CD4-positive, alpha-beta T cell (primary cell): ENCODE results near the gene DDX5. TPM values are rescaled to one million over a fixed set of nuclear protein-coding genes. Genes with fewer than 3 reads are reported as not detected.
A peak's percentile ranks its signal among the peaks of the same experiment; 100 is the strongest.

Experiments
- ATAC-seq: fragments of 200-7000 bp; cut with Tn5 transposase; one replicate; pipeline ENCODE4 v1.10.0; 2022; ENCODE audit warnings: mild to moderate bottlenecking; ENCODE audit not compliant: poor library complexity
- CTCF ChIA-PET: fragments of 350-600 bp; sonication (Branson Sonifier 250); formaldehyde crosslinking; loops from one replicate; lab custom pipeline; 2021; ENCODE audit warnings: antibody characterized with exemption, inconsistent platforms; lab: Charles Lee
- POLR2A ChIA-PET: fragments of 350-600 bp; sonication (Branson Sonifier 250); formaldehyde crosslinking; loops from one replicate; lab custom pipeline; 2021; ENCODE audit warnings: antibody characterized with exemption, inconsistent platforms; lab: Charles Lee
- DNase-seq, 14 experiments: peaks; one replicate each; pipeline ENCODE4 v3.0.0-alpha.2; 2013 to 2020; ENCODE audit warnings: mixed read lengths in 2 of 14
- H3K27ac ChIP-seq, 2 donors: one replicate each; pipeline versions ENCODE4 v1.5.1 to v1.7.0; 2013; ENCODE audit warnings: low read length in 2 of 2, low read depth in 1 of 2, mild to moderate bottlenecking in 1 of 2
- H3K27me3 ChIP-seq, 2 experiments: 1 replicate in 1 of 2; 2 replicates in 1 of 2; pipeline versions ENCODE4 v1.6.1 to v1.7.0; 2013; ENCODE audit warnings: low read length in 2 of 2, control low read depth in 1 of 2, mild to moderate bottlenecking in 1 of 2, moderate library complexity in 1 of 2; ENCODE audit not compliant: insufficient read depth in 2 of 2, control insufficient read depth in 1 of 2
- H3K36me3 ChIP-seq: one replicate; pipeline ENCODE4 v1.6.1; 2013; ENCODE audit warnings: low read length, control low read depth; ENCODE audit not compliant: insufficient read depth
- H3K4me1 ChIP-seq: one replicate; pipeline ENCODE4 v1.6.1; 2013; ENCODE audit warnings: low read length, control low read depth; ENCODE audit not compliant: insufficient read depth
- H3K4me3 ChIP-seq: one replicate; pipeline ENCODE4 v1.5.1; 2013; ENCODE audit warnings: mild to moderate bottlenecking, low read length, moderate library complexity
- H3K9me3 ChIP-seq, 2 experiments: 1 replicate in 1 of 2; 2 replicates in 1 of 2; pipeline versions ENCODE4 v1.6.1 to v1.7.0; 2013; ENCODE audit warnings: low read length in 2 of 2, mild to moderate bottlenecking in 2 of 2, control low read depth in 1 of 2, moderate library complexity in 1 of 2; ENCODE audit not compliant: control insufficient read depth in 1 of 2, insufficient read depth in 1 of 2
- H3K27ac Mint-ChIP-seq: one replicate; pipeline ENCODE4 v1.8.0; 2020; ENCODE audit warnings: mixed read lengths
- H3K27me3 Mint-ChIP-seq: one replicate; pipeline ENCODE4 v1.8.0; 2021; ENCODE audit warnings: mixed read lengths
- H3K36me3 Mint-ChIP-seq: one replicate; pipeline ENCODE4 v1.8.0; 2021; ENCODE audit warnings: low read depth, mixed read lengths
- H3K4me1 Mint-ChIP-seq: one replicate; pipeline ENCODE4 v1.8.0; 2021; ENCODE audit warnings: low read depth, mixed read lengths
- H3K4me3 Mint-ChIP-seq: one replicate; pipeline ENCODE4 v1.8.0; 2020; ENCODE audit warnings: mild to moderate bottlenecking, mixed read lengths
- H3K9me3 Mint-ChIP-seq: one replicate; pipeline ENCODE4 v1.8.0; 2020; ENCODE audit warnings: mixed read lengths
- CTCF ChIP-seq: fragments of 200-600 bp; IDR thresholded peaks from one replicate; pipeline ENCODE4 v1.8.0; 2022; ENCODE audit warnings: antibody characterized with exemption, mild to moderate bottlenecking
- intact Hi-C, 2 experiments: fragments of 100-400 bp; cut with DNase I in 1 of 2; cut with micrococcal nuclease in 1 of 2; formaldehyde crosslinking; loops; one replicate each; pipeline versions ENCODE4 v1.15.1 to v1.9.0; 2023 to 2025; cut with DNase I, micrococcal nuclease
- total RNA-seq, 174 experiments: library from RNA in 2 of 174; stranded (reverse) in 2 of 174; gene quantifications; one replicate each; pipeline ENCODE4 v1.2.3 and lab custom pipeline; 2021 to 2026

The DDX5 gene
- total RNA-seq, 2 experiments from 2014 or later, result 2,388 to 2,534 TPM

- no peaks in the 10 kb centered on the region for H3K9me3 ChIP-seq
- peaks cover 96% of the 10 kb centered on the region for H3K36me3 Mint-ChIP-seq
- intact Hi-C loops, result loop anchor here (10.0 kb wide), 2 partner anchors 359 to 479 kb away; partner anchors contain the start of gene ICAM2 (in 1 of the 2)
- H3K36me3 ChIP-seq, result peaks cover 65% of the 10 kb centered on the region
- POLR2A ChIA-PET, result interaction anchor here (0.6 to 7.4 kb wide), 15 partner anchors 10 to 806 kb away, joined by 3 to 453 read pairs (median 18); partner anchors contain the start of genes POLG2 and TEX2
- DNase-seq (peak in 1 of 14 experiments; percentile 25), ATAC-seq (no peak)
- peak overlapping the region; percentile 99 for H3K4me3 Mint-ChIP-seq
- H3K27me3 Mint-ChIP-seq, result no peaks in the 10 kb centered on the region
- H3K27me3 ChIP-seq, result no peaks in the 10 kb centered on the region
- CTCF ChIA-PET, result interaction anchor here (1.0 to 4.0 kb wide), 2 partner anchors 13 to 84 kb away, joined by 3 to 33 read pairs; no protein-coding TSS in a partner anchor
- no peak for TF ChIP-seq CTCF
- H3K4me1 Mint-ChIP-seq, result peaks cover 77% of the 10 kb centered on the region
- H3K27ac ChIP-seq, result peak overlapping the region; percentile 99 to 100
- H3K4me1 ChIP-seq, result peaks cover 37% of the 10 kb centered on the region
- peak overlapping the region; percentile 90 for H3K4me3 ChIP-seq
- H3K27ac Mint-ChIP-seq, result peak overlapping the region; percentile 99
- H3K9me3 Mint-ChIP-seq, result no peaks in the 10 kb centered on the region
Observed at GRCh38 chr17:64503821-64504768, 2.0 kb downstream of the DDX5 start.

- peaks cover 69% of the 10 kb centered on the region for H3K36me3 ChIP-seq
- peaks cover 77% of the 10 kb centered on the region for H3K4me1 Mint-ChIP-seq
- H3K4me3 ChIP-seq, result no peak overlapping the region
- no peaks in the 10 kb centered on the region for H3K9me3 ChIP-seq
- no peak overlapping the region for H3K27ac ChIP-seq
- H3K4me3 Mint-ChIP-seq, result peak overlapping the region; percentile 99
- no peaks in the 10 kb centered on the region for H3K9me3 Mint-ChIP-seq
- CTCF ChIA-PET, result interaction anchor here (1.0 kb wide), 1 partner anchor 83 kb away, joined by 3 read pairs; no protein-coding TSS in a partner anchor
- H3K27ac Mint-ChIP-seq, result peak overlapping the region; percentile 99
- H3K27me3 ChIP-seq, result no peaks in the 10 kb centered on the region
- H3K4me1 ChIP-seq, result peaks cover 33% of the 10 kb centered on the region
- ATAC-seq (no peak), DNase-seq (peak in 2 of 14 experiments; percentile 24 to 29)
- no peaks in the 10 kb centered on the region for H3K27me3 Mint-ChIP-seq
- intact Hi-C loops, result loop anchor here (10.0 kb wide), 2 partner anchors 359 to 479 kb away; partner anchors contain the start of gene ICAM2 (in 1 of the 2)
- POLR2A ChIA-PET, result interaction anchor here (0.6 to 7.4 kb wide), 7 partner anchors 9 to 451 kb away, joined by 3 to 453 read pairs (median 3); partner anchors contain the start of gene POLG2
- peaks cover 98% of the 10 kb centered on the region for H3K36me3 Mint-ChIP-seq
- no peak for TF ChIP-seq CTCF
Observed at GRCh38 chr17:64503341-64503740, 2.7 kb downstream of the DDX5 start.

DNA sequence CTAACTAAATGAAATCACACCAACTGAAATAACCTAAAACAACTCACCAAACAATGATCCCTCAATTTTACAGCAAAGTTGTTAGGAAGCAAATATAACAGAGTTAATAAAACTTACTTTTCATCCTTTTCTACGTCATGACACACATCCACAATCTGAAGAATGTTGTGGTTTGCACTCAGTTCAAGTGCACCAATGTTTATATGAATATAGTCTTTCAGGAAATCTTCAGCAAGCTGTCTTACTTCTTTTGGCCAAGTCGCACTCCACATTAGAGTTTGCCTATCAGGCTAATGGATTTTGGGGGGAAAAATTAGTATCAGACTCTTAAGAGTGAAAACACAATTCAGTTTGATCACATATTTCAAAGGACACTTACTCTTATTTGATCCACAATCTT, 3.3 kb downstream of the DDX5 start:
- Mint-ChIP-seq H3K27me3 (no peaks in the 10 kb centered on the region), H3K9me3 (no peaks in the 10 kb centered on the region), H3K4me1 (peaks cover 79% of the 10 kb centered on the region), H3K27ac (peak overlapping the region; percentile 99), H3K4me3 (peak overlapping the region; percentile 99), H3K36me3 (peaks cover 100% of the 10 kb centered on the region)
- H3K27ac ChIP-seq, result no peak overlapping the region
- ATAC-seq, result no peak
- H3K9me3 ChIP-seq, result no peaks in the 10 kb centered on the region
- DNase-seq, result peak in 1 of 14 experiments; percentile 9
- H3K4me1 ChIP-seq, result peaks cover 30% of the 10 kb centered on the region
- intact Hi-C loops, result loop anchor here (10.0 kb wide), 2 partner anchors 358 to 478 kb away; partner anchors contain the start of gene ICAM2 (in 1 of the 2)
- peaks cover 74% of the 10 kb centered on the region for H3K36me3 ChIP-seq
- no peak overlapping the region for H3K4me3 ChIP-seq
- no peaks in the 10 kb centered on the region for H3K27me3 ChIP-seq
- no peak for TF ChIP-seq CTCF
- ChIA-PET POLR2A (interaction anchor here (0.6 to 7.4 kb wide), 8 partner anchors 8 to 206 kb away, joined by 3 to 453 read pairs (median 4); partner anchors contain the start of gene POLG2), CTCF (no interaction called here)
